VCaP (cell line): ENCODE results near the gene NRXN3.

Experiments used
- H3K27ac ChIP-seq: fragments of 450-650 bp; 2 replicates; pipeline ENCODE4 v1.5.1; 2017
- TF ChIP-seq, protein P1 (sequence below): fragments of 450-650 bp; conservative IDR thresholded peaks from 2 replicates; pipeline ENCODE4 v1.5.1; 2017; ENCODE audit warnings: mild to moderate bottlenecking, moderate library complexity

NRXN3 gene

DNA sequence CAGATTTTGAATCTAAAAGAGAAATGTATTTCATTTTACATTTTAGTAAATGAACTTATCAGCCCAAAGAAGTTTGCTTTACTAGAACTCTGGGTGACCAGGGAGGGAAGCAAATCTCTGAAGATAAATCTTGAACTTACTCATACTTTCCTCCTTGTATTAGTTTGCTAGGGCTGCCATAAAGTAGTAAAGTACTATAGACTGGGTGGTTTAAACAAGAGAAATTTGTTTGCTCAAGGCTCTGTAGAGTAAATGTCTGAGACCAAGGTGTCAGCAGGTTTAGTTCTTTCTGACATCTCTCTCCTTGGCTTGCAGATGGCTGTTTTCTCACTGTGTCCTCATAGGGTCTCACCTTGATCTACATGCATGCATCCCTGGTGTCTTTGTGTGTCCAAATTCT is 1115.1 kb downstream of the NRXN3 start:
- TF ChIP-seq, protein P1, sequence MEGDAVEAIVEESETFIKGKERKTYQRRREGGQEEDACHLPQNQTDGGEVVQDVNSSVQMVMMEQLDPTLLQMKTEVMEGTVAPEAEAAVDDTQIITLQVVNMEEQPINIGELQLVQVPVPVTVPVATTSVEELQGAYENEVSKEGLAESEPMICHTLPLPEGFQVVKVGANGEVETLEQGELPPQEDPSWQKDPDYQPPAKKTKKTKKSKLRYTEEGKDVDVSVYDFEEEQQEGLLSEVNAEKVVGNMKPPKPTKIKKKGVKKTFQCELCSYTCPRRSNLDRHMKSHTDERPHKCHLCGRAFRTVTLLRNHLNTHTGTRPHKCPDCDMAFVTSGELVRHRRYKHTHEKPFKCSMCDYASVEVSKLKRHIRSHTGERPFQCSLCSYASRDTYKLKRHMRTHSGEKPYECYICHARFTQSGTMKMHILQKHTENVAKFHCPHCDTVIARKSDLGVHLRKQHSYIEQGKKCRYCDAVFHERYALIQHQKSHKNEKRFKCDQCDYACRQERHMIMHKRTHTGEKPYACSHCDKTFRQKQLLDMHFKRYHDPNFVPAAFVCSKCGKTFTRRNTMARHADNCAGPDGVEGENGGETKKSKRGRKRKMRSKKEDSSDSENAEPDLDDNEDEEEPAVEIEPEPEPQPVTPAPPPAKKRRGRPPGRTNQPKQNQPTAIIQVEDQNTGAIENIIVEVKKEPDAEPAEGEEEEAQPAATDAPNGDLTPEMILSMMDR: no peak
- peak overlapping the region; percentile 23 for H3K27ac ChIP-seq

DNA sequence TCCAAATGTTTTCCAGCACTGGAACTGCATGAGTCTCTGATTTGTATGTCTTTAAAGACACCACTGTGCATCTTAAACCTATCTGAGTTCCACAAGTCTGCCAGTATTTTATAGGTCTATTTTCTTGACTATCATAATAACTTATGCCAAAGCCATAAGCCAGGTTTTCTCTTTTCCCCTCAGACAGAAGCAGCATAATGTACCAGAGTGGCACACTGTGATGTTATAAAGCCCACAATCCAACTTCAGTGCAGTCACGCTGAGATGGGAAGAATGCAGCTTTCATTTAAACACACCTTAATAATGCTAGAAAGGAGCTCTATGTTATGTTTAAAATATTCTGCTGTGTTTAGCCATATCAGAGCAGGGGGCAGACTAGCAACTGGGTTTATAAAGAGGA is 1117.8 kb downstream of the NRXN3 start:
- TF ChIP-seq, protein P1: no peak
- H3K27ac ChIP-seq: no peak overlapping the region

DNA sequence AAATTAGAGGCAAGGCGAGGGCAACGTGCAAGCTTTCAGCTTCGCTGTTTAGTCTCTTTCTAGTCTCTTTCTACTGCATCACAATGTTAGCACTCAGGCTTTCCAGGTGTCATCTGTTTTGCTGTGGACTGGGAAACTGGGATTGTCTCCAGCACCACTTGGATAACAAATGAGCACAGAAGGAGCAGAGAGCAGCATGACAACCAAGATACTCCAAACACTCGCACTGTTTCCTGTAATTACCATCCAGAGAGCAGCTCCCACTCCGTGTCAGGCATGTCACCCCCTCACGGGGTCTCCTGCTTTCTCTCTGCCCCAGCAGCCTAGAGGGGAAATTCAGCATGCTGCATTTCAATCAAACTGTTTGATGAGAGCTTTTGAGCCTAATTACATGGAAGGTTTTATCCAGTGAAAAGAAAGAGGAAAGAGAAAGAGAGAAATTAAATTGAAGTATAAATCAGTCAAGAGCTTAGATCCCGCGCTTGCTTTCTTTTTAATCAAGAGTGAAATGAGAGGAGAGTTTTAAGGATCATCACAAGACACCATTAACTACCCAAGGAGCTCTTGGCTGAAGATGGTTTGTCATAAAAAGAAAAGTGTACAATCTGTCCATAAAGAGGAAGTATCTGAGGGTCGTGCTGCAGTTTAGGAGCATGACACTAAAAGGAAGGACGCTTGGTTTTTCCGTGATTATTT is 1123.5 kb downstream of the NRXN3 start:
- peak overlapping the region; percentile 29; the same call in 1 of the 2 replicates for H3K27ac ChIP-seq
- TF ChIP-seq, protein P1: no peak

DNA sequence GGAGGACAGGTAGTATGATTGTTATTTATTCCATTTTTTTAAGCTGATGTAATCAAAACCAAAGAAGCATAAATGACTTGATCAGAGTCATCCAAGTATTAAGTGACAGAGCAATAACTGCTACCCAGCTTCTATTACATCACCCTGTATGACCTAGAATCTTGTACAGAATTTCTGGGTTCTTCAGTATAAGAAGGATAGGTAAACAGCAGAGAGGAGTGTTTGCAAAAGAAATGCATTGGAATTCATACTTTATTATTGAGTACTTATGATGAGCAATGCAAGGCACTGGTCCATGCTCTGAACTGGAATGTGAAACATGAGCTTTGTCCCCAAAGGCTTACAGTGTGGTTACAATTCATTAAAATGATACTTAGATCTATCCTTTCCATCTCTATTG is 1124.3 kb downstream of the NRXN3 start:
- TF ChIP-seq, protein P1: no peak
- H3K27ac ChIP-seq: peak overlapping the region; percentile 82; the same call in 1 of the 2 replicates

DNA sequence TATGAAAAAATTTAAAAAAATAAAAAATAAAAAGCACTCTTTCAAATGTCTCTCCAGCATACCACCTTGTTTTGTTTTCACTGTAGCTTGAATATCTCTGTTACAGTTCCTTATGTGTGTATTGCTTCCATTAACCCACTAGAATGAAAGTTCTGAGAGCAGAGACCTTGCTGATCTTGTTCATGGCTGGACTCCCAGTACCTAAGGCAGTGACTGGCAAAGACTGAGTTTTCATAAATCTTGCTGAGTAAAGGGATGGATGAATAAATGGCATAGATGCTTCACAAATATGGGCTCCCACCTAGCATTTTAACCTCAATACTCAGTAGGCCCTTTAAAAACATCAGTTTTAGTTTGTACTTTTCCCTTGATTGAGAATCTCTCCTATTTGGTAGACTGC is 1125.2 kb downstream of the NRXN3 start:
- peak overlapping the region; percentile 82 for H3K27ac ChIP-seq
- TF ChIP-seq, protein P1: no peak

DNA sequence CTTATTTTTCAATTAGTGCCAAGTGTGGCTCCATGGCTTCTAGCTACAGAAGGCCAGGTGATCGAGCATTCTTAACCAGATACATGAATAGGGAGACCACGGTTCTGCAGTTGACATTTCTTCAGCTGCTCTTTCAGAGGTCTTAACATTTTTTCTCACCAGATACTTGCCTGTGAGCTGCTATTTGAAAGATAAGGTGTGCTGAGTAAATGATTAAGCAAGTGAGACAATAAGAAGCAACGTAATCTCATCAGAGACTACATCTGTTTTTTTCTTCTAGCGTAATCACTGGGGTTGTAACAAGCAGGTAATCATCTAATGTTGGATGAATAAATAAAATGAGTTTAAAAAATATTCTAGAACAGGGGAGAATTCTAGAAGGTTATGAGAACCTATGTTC is 1128.2 kb downstream of the NRXN3 start:
- TF ChIP-seq, protein P1: no peak
- H3K27ac ChIP-seq: peak overlapping the region; percentile 82

DNA sequence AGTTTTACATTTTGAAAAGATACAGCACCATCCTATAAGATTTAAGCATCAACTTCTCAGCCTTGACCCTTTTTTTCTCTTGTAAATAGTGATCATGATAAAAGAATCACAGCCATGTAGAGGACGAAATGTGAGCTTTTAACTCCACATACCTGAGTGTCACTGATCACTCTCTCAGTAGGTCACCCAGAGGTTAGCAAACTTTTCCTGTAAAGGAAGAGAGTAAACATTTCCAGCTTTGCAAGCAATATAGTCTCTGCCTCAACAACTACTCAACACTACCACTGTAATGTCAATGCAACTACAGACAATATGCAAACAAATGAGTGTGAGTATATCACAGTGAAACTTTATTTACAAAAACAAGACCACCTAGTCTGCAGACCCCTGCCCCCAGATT is 1129.0 kb downstream of the NRXN3 start:
- H3K27ac ChIP-seq: peak overlapping the region; percentile 82

More for the DNA sequence above, 1129.0 kb downstream of the NRXN3 start:
- TF ChIP-seq, protein P1: no peak
